Measurements from ENCODE around the gene PSENEN.

PSENEN gene

DNA sequence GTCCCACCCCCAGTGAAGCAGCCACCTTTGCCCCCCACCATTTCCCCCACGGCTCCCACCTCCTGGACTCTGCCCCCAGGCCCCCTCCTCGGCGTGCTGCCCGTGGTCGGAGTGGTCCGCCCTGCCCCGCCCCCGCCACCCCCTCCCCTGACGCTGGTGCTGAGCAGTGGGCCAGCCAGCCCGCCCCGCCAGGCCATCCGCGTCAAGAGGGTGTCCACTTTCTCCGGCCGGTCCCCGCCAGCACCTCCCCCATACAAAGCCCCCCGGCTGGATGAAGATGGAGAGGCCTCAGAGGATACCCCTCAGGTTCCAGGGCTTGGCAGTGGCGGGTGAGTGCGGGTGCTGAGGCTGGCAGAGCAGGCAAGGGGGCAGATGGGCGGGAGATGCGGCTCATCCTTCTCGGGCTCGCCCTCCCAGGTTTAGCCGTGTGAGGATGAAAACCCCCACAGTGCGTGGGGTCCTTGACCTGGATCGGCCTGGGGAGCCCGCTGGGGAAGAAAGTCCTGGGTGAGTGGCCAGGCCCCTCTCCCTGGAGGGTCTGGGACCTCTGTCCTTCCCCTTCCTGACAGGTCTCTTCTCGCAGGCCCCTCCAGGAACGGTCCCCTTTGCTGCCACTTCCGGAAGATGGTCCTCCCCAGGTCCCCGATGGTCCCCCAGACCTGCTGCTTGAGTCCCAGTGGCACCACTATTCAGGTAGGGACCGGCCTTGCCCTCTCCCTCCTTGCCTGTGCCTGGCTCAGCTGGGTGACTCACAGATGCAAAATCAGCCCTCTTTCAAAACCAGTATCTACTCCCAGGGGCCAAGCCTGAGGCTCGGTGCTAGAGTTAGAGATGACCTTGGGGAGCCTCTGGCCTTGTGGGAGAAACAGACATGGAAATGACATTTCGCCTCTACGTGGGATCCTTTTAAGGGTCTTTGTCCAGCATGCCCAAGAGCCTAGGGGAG is 12.0 kb upstream of the PSENEN start:
- no peak for DNase-seq (ENCODE audit: low spot score)

DNA sequence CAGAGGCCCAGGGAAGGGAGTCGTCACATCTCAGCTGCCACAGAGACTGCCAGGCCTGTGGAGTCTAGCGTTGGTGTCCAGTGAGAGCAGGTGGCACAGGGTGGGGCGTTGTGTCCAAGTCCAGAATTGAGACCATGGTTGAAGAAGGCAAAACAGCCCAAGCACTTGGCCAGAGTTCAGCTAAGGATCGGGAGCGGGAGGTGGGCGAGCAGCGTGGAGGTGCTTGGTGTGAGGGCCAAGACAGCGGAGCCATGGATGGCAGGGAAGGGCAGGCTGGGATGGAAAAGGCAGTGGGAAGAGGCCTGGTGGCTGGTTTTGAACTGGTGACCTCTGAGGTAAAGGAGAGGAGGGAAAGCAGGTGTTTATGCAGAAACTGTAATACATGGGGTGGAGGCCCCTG is 11.2 kb upstream of the PSENEN start:
- no peak for DNase-seq (ENCODE audit: low spot score)

DNA sequence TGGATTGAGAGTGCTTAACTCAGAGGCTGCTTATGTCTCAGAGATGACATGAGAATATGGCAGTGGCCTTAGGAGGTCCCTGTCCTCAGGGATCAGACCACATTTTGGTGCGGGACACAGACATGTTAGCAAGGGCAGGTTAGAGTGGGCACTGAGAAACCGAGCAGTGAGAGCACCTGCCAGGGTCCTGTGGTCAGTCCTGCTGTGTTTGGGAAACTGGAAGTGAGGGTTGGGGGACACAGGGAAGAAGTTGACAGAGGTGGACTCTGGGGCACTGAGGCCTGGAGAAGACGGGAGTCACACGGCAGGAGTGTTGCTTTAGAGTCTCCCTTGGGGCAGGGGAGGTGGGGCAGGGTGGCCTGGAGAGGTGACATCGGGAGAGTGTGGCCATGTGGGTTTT is 10.6 kb upstream of the PSENEN start:
- DNase-seq (ENCODE audit: low spot score), result no peak

DNA sequence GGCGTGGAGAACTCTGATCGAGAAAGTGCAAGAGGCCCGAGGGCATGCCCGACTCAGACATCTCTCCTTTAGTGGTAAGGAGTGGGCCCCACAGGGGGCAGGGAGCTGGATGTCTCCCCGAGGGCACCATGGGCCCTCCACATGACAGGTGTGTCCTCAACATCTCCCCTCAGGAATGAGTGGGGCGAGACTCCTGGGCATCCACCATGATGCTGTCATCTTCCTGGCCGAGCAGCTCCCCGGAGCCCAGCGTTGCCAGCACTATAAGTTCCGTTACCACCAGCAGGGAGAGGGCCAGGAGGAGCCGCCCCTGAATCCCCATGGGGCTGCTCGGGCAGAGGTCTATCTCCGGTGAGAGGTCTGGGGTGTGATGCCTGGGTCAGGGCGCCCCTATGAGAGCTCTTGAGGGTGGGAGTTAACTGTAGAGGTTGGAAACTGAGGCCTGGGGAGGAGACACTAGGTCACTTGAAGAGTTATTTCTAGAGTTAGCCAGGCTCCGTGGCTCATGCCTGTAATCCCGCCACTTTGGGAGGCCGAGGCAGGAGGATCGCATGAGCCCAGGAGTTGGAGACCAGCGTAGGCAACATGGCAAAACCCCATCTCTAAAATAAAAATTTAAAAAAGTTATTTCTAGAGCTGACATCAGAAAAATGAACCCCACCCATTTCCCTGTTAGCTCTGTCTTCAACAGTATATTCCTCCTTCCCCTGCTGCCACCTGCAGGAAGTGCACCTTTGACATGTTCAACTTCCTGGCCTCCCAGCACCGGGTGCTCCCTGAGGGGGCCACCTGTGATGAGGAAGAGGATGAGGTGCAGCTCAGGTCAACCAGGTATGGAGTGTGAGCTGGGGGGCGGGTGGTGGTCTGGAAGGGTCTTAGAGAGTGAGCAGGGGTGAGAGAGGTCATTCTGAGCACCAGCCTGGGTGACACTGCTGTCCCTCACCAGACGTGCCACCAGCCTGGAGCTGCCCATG is 8.3 kb upstream of the PSENEN start:
- no peak for DNase-seq (ENCODE audit: low spot score)

DNA sequence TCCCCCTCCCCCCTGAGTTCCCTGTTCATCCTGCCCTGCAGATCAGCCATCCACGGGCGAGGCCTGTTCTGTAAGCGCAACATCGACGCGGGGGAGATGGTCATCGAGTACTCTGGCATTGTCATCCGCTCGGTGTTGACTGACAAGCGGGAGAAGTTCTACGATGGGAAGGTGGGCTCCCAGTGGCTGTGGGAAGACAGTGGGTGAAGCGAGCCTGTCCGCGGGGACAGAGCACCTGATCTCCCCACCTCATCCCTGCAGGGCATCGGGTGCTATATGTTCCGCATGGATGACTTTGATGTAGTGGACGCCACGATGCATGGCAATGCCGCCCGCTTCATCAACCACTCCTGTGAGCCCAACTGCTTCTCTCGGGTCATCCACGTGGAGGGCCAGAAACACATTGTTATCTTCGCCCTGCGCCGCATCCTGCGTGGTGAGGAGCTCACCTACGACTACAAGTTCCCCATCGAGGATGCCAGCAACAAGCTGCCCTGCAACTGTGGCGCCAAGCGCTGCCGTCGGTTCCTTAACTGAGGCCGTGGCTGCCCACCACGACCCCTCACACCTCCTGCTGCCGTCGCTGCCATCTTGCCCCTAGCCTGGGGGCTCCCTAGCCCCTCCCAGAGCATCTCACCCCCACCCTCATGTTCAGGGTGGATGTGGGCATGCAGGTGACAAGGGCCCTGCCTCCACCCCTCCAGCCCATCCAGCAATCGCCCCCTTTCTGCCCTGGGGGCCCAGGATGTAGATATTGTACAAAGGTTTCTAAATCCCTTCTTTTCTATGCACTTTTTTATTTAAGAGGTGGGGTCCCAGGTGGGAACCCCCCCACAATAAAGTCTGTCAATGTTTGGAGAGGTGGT is 7.2 kb upstream of the PSENEN start:
- DNase-seq (ENCODE audit: low spot score), result no peak

DNA sequence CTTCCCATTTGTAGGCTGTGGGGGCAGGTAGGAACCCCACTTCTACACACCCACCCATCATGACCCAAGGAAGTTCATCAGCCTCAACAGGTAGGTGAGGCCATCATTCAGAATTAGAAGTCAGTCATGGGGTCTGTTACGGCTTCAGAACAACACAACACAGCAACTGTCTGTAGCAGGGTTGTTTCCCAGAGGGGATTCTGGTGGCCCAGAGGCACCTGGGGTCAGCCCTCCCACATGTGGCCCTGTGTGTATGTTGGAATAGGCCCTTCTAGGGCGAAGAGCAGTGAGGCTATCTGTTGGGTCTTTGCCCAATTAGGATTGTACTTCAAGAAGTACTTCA is 6.6 kb upstream of the PSENEN start:
- no peak for DNase-seq (ENCODE audit: low spot score)

DNA sequence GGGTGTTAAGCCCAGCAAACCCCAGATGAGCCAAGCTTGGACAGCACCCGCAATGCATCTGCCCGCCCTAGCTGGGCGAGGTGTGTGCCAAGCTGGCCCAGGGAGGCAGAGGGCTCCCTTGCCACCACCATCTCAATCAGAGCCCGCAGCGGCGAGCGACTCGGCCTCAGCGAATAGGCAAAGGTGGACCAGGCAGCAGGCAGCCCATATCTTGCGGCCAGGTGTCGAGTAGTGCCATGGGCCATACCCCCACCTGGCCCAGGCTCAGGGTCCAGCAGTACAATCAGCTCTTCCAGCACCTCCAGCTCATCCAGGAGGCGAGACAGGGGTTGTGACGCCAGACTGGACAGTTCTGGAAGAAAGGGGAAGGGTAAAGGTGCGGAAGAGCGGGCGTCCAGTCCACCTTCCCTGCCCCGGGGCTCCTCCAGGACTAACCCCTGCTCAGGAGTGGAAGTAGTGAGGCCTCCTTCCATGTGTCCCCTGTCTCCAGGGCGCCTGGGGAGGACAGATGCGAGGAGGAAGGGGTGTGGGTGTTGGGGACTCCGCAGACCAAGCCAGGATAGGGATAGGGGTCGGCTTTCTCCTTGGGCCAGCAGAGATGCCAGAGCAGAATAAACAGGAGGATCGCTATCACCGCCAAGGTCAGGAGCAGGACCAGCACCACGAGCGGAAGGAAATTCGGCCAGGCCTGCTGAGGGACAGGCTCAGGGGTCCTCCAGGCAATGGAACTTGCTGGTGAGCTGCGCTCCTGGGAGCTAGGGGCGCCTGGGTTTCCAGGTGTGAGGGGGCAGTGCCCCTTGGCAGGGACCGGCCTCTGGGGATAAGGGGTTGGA is 6.0 kb upstream of the PSENEN start:
- DNase-seq (ENCODE audit: low spot score), result no peak

DNA sequence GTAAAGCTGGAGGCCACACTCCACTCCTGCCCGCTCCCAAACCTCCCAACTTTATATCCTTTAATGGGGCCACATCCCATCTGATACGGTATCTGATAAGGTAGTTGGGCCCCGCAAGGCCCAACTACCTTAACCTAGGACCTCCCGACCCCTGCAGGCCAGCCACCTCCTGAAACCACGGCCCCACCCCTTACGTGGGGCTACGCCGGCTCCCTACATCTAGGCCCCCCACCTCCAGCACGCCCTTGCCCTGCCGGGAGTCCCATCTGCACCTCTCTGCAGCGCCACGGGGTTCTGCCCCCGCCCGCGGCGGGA is 5.4 kb upstream of the PSENEN start:
- DNase-seq (ENCODE audit: low spot score), result no peak

DNA sequence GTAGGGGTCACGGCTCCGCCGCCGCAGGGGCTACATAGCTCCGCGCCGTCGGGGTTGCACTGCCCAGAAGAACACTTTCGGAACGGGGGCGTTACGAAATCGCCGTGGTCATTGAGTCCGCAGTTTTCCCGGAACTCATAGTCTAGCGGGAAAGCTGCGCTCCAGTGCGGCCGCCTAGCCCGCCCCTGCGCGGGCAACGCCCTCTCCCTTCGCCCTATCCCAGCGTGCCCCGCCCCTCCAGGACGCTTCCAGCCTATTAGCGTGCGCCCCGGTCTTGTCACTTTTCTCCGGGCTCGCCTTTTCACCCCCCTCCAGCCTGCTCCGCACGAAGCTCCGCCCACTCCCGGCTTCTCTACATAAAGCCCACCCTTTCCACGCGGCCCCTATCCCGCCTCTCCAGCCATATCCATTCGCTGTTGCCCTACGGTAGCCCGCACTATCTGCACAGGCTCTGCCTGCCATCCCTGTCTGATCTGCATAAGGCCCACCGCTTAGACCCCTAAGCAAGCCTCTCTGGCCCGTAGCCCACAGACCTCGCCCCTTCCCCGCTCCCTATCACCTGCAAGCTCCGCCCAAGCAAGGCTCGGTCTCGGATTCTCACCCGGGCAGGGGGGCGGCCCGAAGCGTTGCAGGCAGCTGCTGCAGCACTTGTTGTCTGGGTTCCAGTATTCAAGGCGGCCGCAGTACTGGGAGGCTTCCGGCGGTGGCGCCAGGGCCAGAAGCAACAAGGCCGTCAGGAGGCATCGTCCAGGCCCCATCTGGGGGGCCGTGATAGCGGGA is 4.8 kb upstream of the PSENEN start:
- DNase-seq (ENCODE audit: low spot score), result peak; percentile 93

DNA sequence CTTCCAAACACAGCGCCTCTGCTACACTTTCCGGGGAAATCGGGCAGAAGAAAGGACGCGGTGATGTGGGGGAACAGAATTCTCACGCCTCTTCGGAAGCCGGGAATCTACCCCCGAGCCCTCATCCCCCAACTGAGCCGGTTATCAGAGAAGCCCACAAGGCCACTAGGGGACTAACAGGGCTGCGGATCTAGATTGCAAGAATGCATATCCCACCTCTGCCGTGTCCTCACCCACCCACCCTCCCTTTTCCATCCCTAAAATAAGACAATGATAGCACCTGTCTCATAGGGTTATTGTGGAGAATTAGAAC is 4.3 kb upstream of the PSENEN start:
- no peak for DNase-seq (ENCODE audit: low spot score)

DNA sequence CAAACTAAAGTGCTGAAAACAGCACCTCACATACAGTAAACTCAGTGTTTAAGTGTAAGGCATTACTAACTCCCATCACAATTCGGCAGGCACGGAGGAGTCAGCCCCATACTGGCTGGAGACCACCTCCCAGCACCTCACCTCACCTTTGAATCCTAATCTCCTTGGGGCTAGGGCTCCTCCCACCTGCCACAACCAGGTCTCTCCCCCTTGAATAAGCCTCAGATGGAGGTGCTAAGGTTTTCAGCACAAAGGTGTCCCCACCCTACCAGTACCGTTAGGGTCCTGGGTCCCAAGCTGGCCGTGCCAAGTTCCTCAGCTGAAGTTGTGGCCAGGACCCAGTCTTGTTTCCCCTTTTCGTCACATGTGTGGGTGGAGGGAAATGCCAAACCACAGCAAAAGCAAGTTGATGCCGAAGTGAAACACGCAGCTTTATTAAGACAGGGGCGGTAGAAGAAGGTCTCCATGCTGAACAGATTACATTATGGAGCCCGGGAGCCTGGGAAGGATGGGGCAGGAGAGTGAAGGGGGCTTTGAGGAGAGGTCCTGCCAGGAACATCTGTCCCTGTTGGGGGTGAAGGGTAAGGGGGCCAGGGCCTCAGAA is 3.2 kb upstream of the PSENEN start, which contains the start of gene IGFLR1:
Gene IGFLR1 (minus strand): TSS at position 332 of the 604 bp plus-strand sequence. CDS start 1,272 bp downstream, outside the sequence.
- no peak for DNase-seq (ENCODE audit: low spot score)

DNA sequence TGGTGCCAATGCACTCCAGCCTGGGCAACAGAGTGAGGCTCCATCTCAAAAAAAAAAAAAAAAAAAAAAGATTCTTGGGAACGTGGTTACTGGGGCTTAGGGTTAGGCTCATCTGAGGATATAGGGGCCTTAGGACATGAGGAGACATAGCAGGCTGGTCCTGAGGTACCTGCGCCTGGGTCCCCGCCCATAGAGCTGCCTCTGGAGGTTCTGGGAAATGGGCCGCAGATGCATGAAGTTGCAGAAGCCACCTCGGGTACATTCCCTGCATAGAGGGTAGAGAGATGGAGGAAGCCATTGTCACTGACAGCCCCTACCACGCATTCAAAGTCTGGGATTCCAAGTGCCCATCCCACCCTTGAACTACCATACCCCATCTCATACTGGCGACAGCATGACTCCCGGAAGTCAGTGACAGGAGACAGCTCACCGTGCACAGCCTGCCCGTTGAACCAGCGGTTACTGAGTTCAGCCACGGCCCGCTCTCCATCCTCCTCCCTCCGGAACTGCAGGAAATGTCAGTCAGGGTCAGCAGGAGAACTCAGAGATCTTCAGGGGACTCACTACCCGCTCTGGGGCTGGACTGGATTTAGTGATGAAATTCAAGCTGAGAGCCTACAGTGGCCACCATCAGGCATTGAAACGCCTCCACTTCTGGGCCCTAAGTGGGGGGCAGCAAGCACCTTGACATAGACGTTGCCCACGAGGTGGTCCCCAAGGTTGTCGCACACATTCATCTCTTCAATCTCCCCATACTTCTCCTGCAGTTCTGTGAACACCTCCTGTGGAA is 1.6 kb upstream of the PSENEN start:
- no peak for DNase-seq (ENCODE audit: low spot score)

DNA sequence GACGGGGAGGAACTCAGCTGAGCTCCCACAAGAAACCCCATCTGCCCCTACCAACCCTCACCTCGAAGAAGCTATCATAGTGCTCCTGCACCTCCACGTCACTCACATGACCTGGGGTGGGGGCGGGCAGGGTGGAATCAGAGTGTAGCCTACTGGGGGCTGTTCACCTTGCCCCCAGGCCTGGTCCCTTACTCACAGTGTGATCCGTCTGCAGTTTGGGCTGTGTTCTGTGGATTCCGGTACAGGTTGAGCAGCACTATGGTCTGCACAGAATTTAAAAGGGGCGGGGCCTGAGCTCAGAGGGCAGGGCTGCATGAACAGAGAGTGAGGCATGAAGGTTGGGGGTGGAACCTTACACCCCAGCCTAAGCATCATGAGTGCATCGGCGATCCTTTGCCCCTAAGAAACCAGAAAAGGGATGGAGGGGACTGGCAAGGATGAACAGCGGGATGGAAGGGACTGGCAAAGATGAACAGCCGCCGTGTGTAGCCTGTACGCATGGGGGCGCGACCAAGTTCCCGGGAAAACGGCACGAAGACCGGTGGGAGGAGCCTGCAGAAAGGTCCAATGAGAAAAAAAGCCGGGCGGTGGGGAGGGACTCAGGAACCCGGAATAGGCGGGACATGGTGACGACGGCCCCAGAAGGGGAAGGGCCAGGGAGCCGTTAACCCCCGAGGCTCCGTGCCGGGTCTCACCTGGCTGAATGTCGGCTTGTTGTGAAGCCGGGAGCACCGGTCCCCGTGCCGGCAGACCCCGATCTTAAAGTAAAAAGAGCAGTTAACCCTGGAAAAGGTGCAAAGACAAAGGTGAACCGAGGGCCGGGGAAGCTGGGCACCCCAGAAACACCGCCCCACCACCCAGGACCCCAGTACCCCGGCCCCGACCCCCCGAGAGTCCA is 772 bp upstream of the PSENEN start:
- DNase-seq (ENCODE audit: low spot score), result peak; percentile 95

DNA sequence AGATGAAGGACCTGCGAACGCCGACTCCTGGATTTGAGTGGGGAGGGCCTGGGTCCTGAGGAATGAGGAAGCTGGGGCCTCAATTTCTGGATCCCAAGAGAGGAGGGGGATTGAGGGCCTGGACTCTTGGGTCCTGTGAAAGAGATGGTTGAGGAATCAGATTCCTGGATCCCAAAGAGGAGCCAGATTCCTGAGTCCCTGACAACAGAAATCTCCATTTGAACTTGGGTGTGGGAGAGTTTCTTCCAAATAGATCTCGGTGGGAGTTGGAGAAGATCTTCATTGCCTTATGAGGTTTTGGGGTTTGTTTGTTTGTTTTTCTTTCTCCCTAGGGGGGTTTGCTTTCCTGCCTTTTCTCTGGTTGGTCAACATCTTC is 624 bp downstream of the PSENEN start:
- no peak for DNase-seq (ENCODE audit: low spot score)

DNA sequence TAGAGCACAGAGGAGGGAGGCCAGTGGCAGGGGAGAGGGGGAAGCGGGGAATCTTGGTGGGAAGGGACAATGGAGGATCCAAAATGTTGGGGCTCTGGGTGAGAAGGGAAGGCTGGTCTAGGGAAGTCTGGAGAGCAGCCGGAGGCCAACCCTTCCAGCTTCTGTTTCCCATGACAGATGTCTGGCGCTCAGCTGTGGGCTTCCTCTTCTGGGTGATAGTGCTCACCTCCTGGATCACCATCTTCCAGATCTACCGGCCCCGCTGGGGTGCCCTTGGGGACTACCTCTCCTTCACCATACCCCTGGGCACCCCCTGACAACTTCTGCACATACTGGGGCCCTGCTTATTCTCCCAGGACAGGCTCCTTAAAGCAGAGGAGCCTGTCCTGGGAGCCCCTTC is 1.1 kb downstream of the PSENEN start:
- DNase-seq (ENCODE audit: low spot score), result no peak

DNA sequence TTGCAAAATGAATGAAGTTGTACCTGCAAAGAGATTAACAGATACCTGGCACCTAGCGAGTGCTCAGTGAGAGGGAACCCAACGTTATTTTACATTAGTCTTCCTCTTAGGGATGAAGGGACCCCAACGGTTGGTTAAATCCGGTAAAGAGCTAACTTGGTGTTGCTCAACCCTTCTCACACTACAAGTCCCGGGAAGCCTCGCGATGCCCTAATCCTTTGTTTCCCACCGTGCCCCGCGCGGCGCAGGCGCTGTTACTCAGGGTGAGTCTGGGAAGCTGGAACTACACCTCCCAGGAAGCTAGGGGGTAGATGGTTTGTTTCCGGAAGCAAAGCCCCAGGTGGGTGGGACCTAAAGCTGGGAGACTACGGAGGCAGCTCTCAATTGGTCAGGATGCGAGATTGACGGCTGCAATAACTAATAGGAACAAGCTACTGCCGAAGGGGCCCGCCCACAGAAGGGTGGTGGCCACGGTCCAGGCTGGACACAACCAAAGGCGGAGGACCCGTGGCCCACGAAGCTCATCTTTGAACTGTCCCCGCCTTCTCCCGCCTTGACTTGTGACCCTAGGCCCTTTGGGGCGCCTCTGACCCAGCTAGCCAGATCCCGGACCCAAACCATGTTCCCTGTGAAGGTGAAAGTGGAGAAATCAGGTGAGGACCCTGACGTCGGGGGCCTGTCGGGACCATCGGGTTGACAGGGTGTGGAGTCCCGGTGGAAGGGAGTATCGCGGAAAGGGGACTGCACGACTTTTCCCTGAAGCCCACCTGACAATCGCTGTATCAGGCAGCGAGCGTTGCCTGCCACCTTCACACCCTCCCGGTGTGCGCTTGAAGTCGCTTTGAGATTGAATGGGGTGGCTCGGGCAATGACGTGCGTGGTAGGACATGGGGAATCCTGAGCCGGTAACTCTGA is 2.9 kb downstream of the PSENEN start, which contains the start of gene LIN37:
Gene LIN37 (plus strand): TSS at position 471 of the 915 bp plus-strand sequence. CDS start 149 bp downstream, at position 620.
- peak; percentile 97 for DNase-seq (ENCODE audit: low spot score)

DNA sequence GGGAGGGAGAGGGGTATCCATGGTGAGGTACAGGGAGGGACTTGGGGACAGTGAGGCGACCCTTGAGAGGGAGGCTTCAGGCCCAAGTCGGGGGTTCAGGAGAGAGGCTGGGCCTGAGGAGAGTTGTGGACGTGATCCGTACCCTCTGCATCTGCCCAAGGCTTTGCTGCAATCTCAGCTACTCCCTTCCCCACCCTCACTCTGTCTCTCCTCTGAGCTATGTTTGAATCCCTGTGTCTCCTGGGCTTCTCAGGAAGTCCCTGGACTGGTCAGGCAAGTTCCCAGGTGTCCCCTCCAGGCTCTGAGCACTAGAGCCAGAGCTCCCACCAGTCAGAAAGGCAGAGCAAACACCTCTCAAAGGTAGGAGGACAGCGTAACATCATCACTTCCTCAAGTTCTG is 4.7 kb downstream of the PSENEN start:
- DNase-seq (ENCODE audit: low spot score), result no peak
